GM12878 (cell line): Measurements from ENCODE around the gene DDX39B. TPM values are rescaled to one million over a fixed set of nuclear protein-coding genes. Genes with fewer than 3 reads are reported as not detected.

Experiments used
- ATAC-seq: fragments of 200-7000 bp; cut with Tn5 transposase; 3 replicates; pipeline ENCODE4 v1.9.1; 2020; ENCODE audit warnings: mild to moderate bottlenecking, moderate library complexity
- BruUV-seq: library from RNA; stranded (reverse); fragments of 400-500 nt; replicated peaks from 2 replicates; lab custom pipeline; 2021; lab: Mats Ljungman, UMichigan
- CTCF ChIA-PET: fragments of 300-600 bp; sonication (Branson Sonifier 250); formaldehyde crosslinking; extraction: SDS; loops from one replicate; lab custom pipeline; 2021; ENCODE audit warnings: inconsistent platforms; lab: Yijun Ruan, JAX
- POLR2A ChIA-PET: fragments of 350-600 bp; formaldehyde crosslinking; extraction: SDS; loops from one replicate; lab custom pipeline; 2021; ENCODE audit warnings: inconsistent platforms; lab: Charles Lee
- RAD21 ChIA-PET: fragments of 300-600 bp; sonication (Branson Sonifier 250); formaldehyde crosslinking; loops from one replicate; lab custom pipeline; 2023; ENCODE audit warnings: antibody characterized with exemption; ENCODE audit not compliant: unreplicated experiment; lab: Charles Lee
- SMC1A ChIA-PET: fragments of 300-600 bp; sonication (Branson Sonifier 250); formaldehyde crosslinking; loops from one replicate; lab custom pipeline; 2023; ENCODE audit not compliant: unreplicated experiment, uncharacterized antibody; lab: Charles Lee
- DNase-seq: peaks from one replicate; pipeline ENCODE4 v3.0.0-alpha.2; 2011; ENCODE audit warnings: low read depth, low spot score
- FAIRE-seq: peaks from 3 replicates; lab custom pipeline; 2011; peaks lifted over from hg19 to GRCh38; lab: Jason Lieb, UNC
- H2AFZ ChIP-seq: 2 replicates; pipeline ENCODE4 v1.6.0; 2011; ENCODE audit warnings: low read depth, low read length, control low read depth; ENCODE audit not compliant: control insufficient read depth
- H3K27ac ChIP-seq: 2 replicates; pipeline ENCODE4 v1.5.1; 2011; ENCODE audit warnings: control low read depth; ENCODE audit not compliant: control insufficient read depth, insufficient read depth
- H3K27me3 ChIP-seq, 2 experiments: replicated peaks in 1 of 2; 2 replicates each; pipeline versions ENCODE4 v1.6.0 to v1.6.1; 2011; ENCODE audit warnings: low read length in 1 of 2; ENCODE audit not compliant: control insufficient read depth in 2 of 2, insufficient read depth in 2 of 2
- H3K36me3 ChIP-seq, 2 experiments: 2 replicates each; pipeline ENCODE4 v1.5.1; 2011; ENCODE audit warnings: low read length in 1 of 2; ENCODE audit not compliant: control insufficient read depth in 2 of 2, insufficient read depth in 2 of 2
- H3K4me1 ChIP-seq: 2 replicates; pipeline ENCODE4 v1.6.1; 2011; ENCODE audit warnings: mild to moderate bottlenecking, low read length, moderate library complexity, mixed read lengths; ENCODE audit not compliant: control insufficient read depth, insufficient read depth
- H3K4me2 ChIP-seq: 2 replicates; pipeline ENCODE4 v1.6.0; 2011; ENCODE audit warnings: control low read depth; ENCODE audit not compliant: control insufficient read depth, insufficient read depth
- H3K4me3 ChIP-seq: fragments of 200-600 bp; sonication (generic); 2 replicates; pipeline ENCODE4 v1.5.1; 2016
- H3K79me2 ChIP-seq: 2 replicates; pipeline ENCODE4 v1.6.0; 2011; ENCODE audit warnings: low read length; ENCODE audit not compliant: control insufficient read depth, insufficient read depth
- H3K9ac ChIP-seq: 2 replicates; pipeline ENCODE4 v1.8.0; 2011; ENCODE audit warnings: low read length, control low read depth, mixed read lengths; ENCODE audit not compliant: control insufficient read depth, insufficient read depth
- H3K9me3 ChIP-seq: replicated peaks from 3 replicates; pipeline ENCODE4 v1.5.1; 2011; ENCODE audit warnings: mild to moderate bottlenecking, low read length; ENCODE audit not compliant: control insufficient read depth, insufficient read depth
- H4K20me1 ChIP-seq: 2 replicates; pipeline ENCODE4 v1.6.0; 2011; ENCODE audit not compliant: control insufficient read depth, insufficient read depth
- BACH1 ChIP-seq: fragments of 450-650 bp; IDR thresholded peaks from 2 replicates; pipeline ENCODE4 v1.6.1; 2017; ENCODE audit warnings: mild to moderate bottlenecking, borderline replicate concordance
- BCL11A ChIP-seq: IDR thresholded peaks from 2 replicates; pipeline ENCODE4 v1.6.1; 2011; ENCODE audit warnings: low read depth, low read length
- FOXM1 ChIP-seq: IDR thresholded peaks from 2 replicates; pipeline ENCODE4 v1.6.1; 2012; ENCODE audit warnings: low read depth, mild to moderate bottlenecking, inconsistent platforms, low read length, moderate library complexity
- MTA3 ChIP-seq: IDR thresholded peaks from 2 replicates; pipeline ENCODE4 v1.6.1; 2012; ENCODE audit warnings: low read length, inconsistent platforms, borderline replicate concordance
- MXI1 ChIP-seq: fragments of 150-350 bp; IDR thresholded peaks from 2 replicates; pipeline ENCODE4 v1.6.1; 2011; ENCODE audit warnings: low read depth, mild to moderate bottlenecking, inconsistent platforms, low read length, improper control_type of control experiment
- PML ChIP-seq: IDR thresholded peaks from 2 replicates; pipeline ENCODE4 v1.6.1; 2012; ENCODE audit warnings: low read length, inconsistent platforms
- POLR2A ChIP-seq: IDR thresholded peaks from 2 replicates; pipeline ENCODE4 v1.6.1; 2011; ENCODE audit warnings: low read depth, mild to moderate bottlenecking, low read length
- POLR2AphosphoS2 ChIP-seq: IDR thresholded peaks from 2 replicates; pipeline ENCODE4 v1.6.1; 2011; ENCODE audit warnings: low read depth, mild to moderate bottlenecking, low read length, improper control_type of control experiment, moderate library complexity
- POLR2AphosphoS5 ChIP-seq: IDR thresholded peaks from 2 replicates; pipeline ENCODE4 v1.6.1; 2011; ENCODE audit warnings: mild to moderate bottlenecking, low read length, inconsistent platforms
- SMAD5 ChIP-seq: IDR thresholded peaks from 2 replicates; pipeline ENCODE4 v1.6.1; 2016; ENCODE audit warnings: antibody characterized with exemption, low read depth
- SPI1 ChIP-seq: IDR thresholded peaks from 2 replicates; pipeline ENCODE4 v1.6.1; 2011; ENCODE audit warnings: low read depth, mild to moderate bottlenecking, low read length, moderate library complexity, borderline replicate concordance; ENCODE audit not compliant: insufficient read depth
- WGBS: methylation state at CpG from one replicate; pipeline ENCODE4 v1.1.6; 2016; ENCODE audit warnings: low lambda C conversion rate; ENCODE audit not compliant: insufficient replicate concordance, insufficient coverage; ENCODE audit errors: missing lambda C conversion rate; 5-methylcytosine and 5-hydroxymethylcytosine counted together
- in situ Hi-C: fragments of 300-500 bp; cut with MboI; formaldehyde crosslinking; loops from 9 replicates; pipeline ENCODE4 v1.14.3; 2018; ENCODE audit warnings: mixed read lengths
- intact Hi-C: fragments of 100-400 bp; cut with micrococcal nuclease; formaldehyde crosslinking; loops from one replicate; pipeline ENCODE4 v1.14.2; 2022; ENCODE audit not compliant: unreplicated experiment
- polyA plus RNA-seq, 11 experiments: library from polyadenylated mRNA; depleted of rRNA in 4 of 11; unstranded in 6 of 11; stranded (reverse) in 5 of 11; fragments of >200 nt; fragmentation: Nextera tagmentation in 4 of 11; fragmentation: Illumina TruSeq in 1 of 11; extraction: Ambion mirVana in 4 of 11; extraction: Trizol in 1 of 11; gene quantifications; 1 replicate in 1 of 11; 2 replicates in 10 of 11; pipeline versions ENCODE4 v1.2.1 to v1.2.3, GENCODE V29; 2011 to 2016; ENCODE audit warnings: inconsistent platforms in 2 of 11, missing spikeins in 2 of 11, low read depth in 1 of 11
- total RNA-seq, 4 experiments: library from RNA; depleted of rRNA in 3 of 4; stranded (reverse); fragments of >200 nt in 3 of 4; fragmentation: Illumina TruSeq in 1 of 4; extraction: Trizol in 1 of 4; gene quantifications; 2 replicates each; pipeline versions ENCODE4 v1.2.1 to v1.2.3, GENCODE V29; 2013 to 2021

DDX39B gene
- total and polyA plus RNA-seq, 10 of the 15 experiments (the other 5 are each of a cell fraction or from before 2014, with no cell fraction given), result 271 to 661 (median 330) TPM

DNA sequence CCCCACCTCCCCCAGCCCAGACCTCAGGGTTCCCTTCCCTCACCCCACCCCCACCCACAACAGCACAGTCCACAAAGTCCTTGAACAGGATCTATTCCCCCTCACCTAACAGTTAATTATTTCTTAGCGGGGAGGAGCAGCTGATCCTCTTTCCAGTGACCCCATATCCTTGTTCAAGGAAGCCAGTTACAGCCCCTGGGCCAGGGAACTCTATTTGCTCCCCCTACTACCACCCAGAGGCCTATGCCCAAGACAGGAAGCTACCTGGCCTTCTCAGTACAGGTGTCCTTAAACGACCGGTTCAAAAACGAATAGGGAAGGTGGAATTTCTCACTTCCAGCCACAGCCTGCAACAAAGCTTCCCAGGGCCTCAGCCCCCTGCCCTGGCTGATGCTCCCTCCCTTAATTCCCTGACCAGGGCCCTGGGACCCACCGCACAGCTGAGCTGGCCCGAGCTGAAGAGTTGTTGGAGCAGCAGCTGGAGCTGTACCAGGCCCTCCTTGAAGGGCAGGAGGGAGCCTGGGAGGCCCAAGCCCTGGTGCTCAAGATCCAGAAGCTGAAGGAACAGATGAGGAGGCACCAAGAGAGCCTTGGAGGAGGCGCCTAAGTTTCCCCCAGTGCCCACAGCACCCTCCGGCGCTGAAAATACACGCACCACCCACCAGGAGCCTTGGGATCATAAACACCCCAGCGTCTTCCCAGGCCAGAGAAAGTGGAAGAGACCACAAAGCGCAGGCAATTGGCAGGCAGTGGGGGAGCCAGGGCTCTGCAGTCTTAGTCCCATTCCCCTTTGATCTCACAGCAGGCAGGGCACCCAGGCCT, 12.3 kb downstream of the DDX39B start:
- no peak overlapping the region for H3K9ac ChIP-seq
- POLR2A ChIA-PET, result interaction anchor here (0.6 kb wide), 1 partner anchor 33 kb away, joined by 5 read pairs; no protein-coding TSS in a partner anchor
- ATAC-seq, result peak; percentile 19
- SMC1A ChIA-PET, result interaction anchor here (0.8 to 1.8 kb wide), 3 partner anchors 9 to 35 kb away, joined by 3 to 5 read pairs (median 4); partner anchors contain the start of gene DDX39B
- H2AFZ ChIP-seq, result no peak overlapping the region
- H3K9me3 ChIP-seq, result no peaks in the 10 kb centered on the region
- CTCF ChIA-PET, result no interaction called here
- WGBS, result 75% methylated on average over 12 of the region's 12 CpGs
- DNase-seq, result no peak
- H3K79me2 ChIP-seq, result peaks cover 3% of the 10 kb centered on the region
- intact Hi-C loops, result no loop called here
- RAD21 ChIA-PET, result no interaction called here
- H3K4me2 ChIP-seq, result no peak overlapping the region
- BruUV-seq, result no TSS peak
- no peak overlapping the region for H3K4me3 ChIP-seq
- H3K27me3 ChIP-seq, result no peaks in the 10 kb centered on the region
- peaks cover 19 to 20% of the 10 kb centered on the region in 2 experiments for H3K36me3 ChIP-seq
- H4K20me1 ChIP-seq, result no peaks in the 10 kb centered on the region
- TF ChIP-seq POLR2AphosphoS5 (peak; percentile 63), FOXM1 (0 out of 2 replicates have a peak, but pooled peaks have one; percentile 6), PML (0 out of 2 replicates have a peak, but pooled peaks have one; percentile 30), POLR2AphosphoS2 (peak; percentile 29; the same call in 1 of the 2 replicates), SPI1 (no peak), BCL11A (no peak), POLR2A (peak; percentile 28; the same call in 1 of the 2 replicates), MTA3 (0 out of 2 replicates have a peak, but pooled peaks have one; percentile 17), SMAD5 (no peak), MXI1 (no peak), BACH1 (no peak)
- in situ Hi-C loops, result no loop called here
- H3K4me1 ChIP-seq, result no peaks in the 10 kb centered on the region
- no peak for FAIRE-seq
- no peak overlapping the region for H3K27ac ChIP-seq
